HCT116 (cell line): Measurements from ENCODE around the gene GYS1.

Source experiments
- CEBPB ChIP-seq: IDR thresholded peaks from 2 replicates; pipeline ENCODE4 v1.6.1; 2012; ENCODE audit warnings: low read depth
- CTCF ChIP-seq, 3 experiments: fragments of 200-600 bp in 1 of 3; sonication (generic) in 1 of 3; IDR thresholded peaks in 2 of 3; conservative IDR thresholded peaks in 1 of 3; 2 replicates each; pipeline ENCODE4 v1.5.1; 2012 to 2017; ENCODE audit warnings: low read depth in 2 of 3, low read length in 2 of 3, antibody characterized with exemption in 1 of 3, borderline replicate concordance in 1 of 3, control low read depth in 1 of 3, mild to moderate bottlenecking in 1 of 3, mixed read lengths in 1 of 3, mixed run types in 1 of 3, moderate library complexity in 1 of 3; ENCODE audit not compliant: insufficient read depth in 1 of 3
- EGR1 ChIP-seq: IDR thresholded peaks from 2 replicates; pipeline ENCODE4 v1.6.1; 2012; ENCODE audit warnings: low read depth
- EZH2 ChIP-seq: fragments of 200-600 bp; sonication (generic); IDR thresholded peaks from 2 replicates; pipeline ENCODE4 v1.6.1; 2017; ENCODE audit warnings: antibody characterized with exemption, mixed run types
- EZH2phosphoT487 ChIP-seq: fragments of 200-600 bp; IDR thresholded peaks from 2 replicates; pipeline ENCODE4 v1.6.1; 2018; ENCODE audit warnings: antibody characterized with exemption, borderline replicate concordance
- FOSL1 ChIP-seq: IDR thresholded peaks from 2 replicates; pipeline ENCODE4 v1.6.1; 2012; ENCODE audit warnings: low read depth
- MAX ChIP-seq: IDR thresholded peaks from 2 replicates; pipeline ENCODE4 v1.6.1; 2012
- POLR2A ChIP-seq: IDR thresholded peaks from 2 replicates; pipeline ENCODE4 v1.7.0; 2011; ENCODE audit warnings: borderline replicate concordance; ENCODE audit not compliant: insufficient read depth, insufficient read length; ENCODE audit errors: extremely low read depth
- RAD21 ChIP-seq: IDR thresholded peaks from 2 replicates; pipeline ENCODE4 v1.6.1; 2012; ENCODE audit warnings: low read depth, mild to moderate bottlenecking
- SIN3A ChIP-seq: IDR thresholded peaks from 2 replicates; pipeline ENCODE4 v1.6.1; 2012; ENCODE audit warnings: low read depth
- SRF ChIP-seq: IDR thresholded peaks from 2 replicates; pipeline ENCODE4 v1.6.1; 2012; ENCODE audit warnings: low read depth
- ZNF274 ChIP-seq: fragments of 200-500 bp; sonication (Bioruptor generic); IDR thresholded peaks from 2 replicates; pipeline ENCODE4 v1.6.1; 2014; ENCODE audit warnings: mild to moderate bottlenecking, low read depth, low read length, inconsistent platforms

GRCh38 chr19:48968179-48968661 lies 24.9 kb downstream of the GYS1 start:
- TF ChIP-seq CTCF (IDR thresholded peaks at IDR 0.05 in 2 of 3, conservative IDR thresholded peaks at IDR 0.05 in 1 of 3; ENCODE audit: borderline replicate concordance in 1 of 3, insufficient read depth in 1 of 3, low read depth in 2 of 3, low read length in 2 of 3) (no peak), EZH2 (no peak), ZNF274 (no peak), FOSL1 (no peak), EZH2phosphoT487 (no peak), SIN3A (no peak), CEBPB (no peak), SRF (no peak), RAD21 (no peak), EGR1 (no peak), POLR2A (no peak), MAX (no peak)
